ENCODE results near the gene EHBP1L1. TPM values are rescaled to one million over a fixed set of nuclear protein-coding genes. Genes with fewer than 3 reads are reported as not detected.

Gene EHBP1L1
- polyA plus RNA-seq, 3 donors, result 29.6 to 507 (median 42.6) TPM

DNA sequence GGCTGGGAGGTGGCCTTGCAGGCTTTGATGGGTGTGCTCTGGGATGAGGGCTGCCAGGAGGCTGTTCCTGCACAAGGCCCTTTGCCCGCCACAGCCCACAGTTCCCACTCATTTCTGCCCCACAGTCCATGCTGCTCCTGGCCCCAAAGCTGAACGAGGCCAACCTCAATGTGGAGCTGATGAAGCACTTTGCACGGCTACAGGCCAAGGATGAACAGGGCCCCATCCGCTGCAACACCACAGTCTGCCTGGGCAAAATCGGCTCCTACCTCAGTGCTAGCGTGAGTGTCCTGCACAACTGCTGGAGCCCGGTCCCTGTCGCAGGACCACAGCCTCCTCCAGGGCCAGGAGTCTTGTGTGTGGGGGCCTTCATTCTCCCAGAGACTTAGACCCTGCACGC is 40.8 kb upstream of the EHBP1L1 start:
- Mint-ChIP-seq H3K27me3 (ENCODE audit: low read depth in 3 of 3) (peaks cover 0 to 3% (median 0%) of the 10 kb centered on the region in 3 donors), H3K4me1 (peaks cover under 1% of the 10 kb centered on the region), H3K9me3 (no peaks in the 10 kb centered on the region), H3K4me3 (no peak overlapping the region), H3K27ac (peak overlapping the region in 1 of 7 donors; percentile 16), H3K36me3 (peaks cover 59 to 83% of the 10 kb centered on the region in 2 donors)
- Histone ChIP-seq H4K20me1 (ENCODE audit: insufficient read depth, low read length) (peaks cover 26% of the 10 kb centered on the region), H3K9me3 (replicated peaks in 1 of 2; ENCODE audit: control insufficient read depth in 1 of 2, insufficient read depth in 1 of 2, low read length in 2 of 2) (no peaks in the 10 kb centered on the region), H3K27me3 (ENCODE audit: control insufficient read depth in 2 of 2, insufficient read depth in 2 of 2, low read length in 2 of 2) (no peaks in the 10 kb centered on the region), H3K79me2 (ENCODE audit: insufficient read depth, low read length) (no peaks in the 10 kb centered on the region), H3K4me3 (replicated peaks in 1 of 3; ENCODE audit: low read depth in 2 of 3, low read length in 3 of 3) (no peak overlapping the region), H3K36me3 (replicated peaks in 1 of 2; ENCODE audit: control insufficient read depth in 1 of 2, insufficient read depth in 2 of 2, low read length in 2 of 2) (peaks cover 72 to 80% of the 10 kb centered on the region in 2 donors), H3K4me2 (replicated peaks; ENCODE audit: extremely low read depth, low read length, poor library complexity, severe bottlenecking) (no peak overlapping the region), H3K27ac (ENCODE audit: low read depth in 1 of 2, low read length in 2 of 2) (no peak overlapping the region), H2AFZ (ENCODE audit: insufficient read depth, low read depth, low read length, poor library complexity, severe bottlenecking) (no peak overlapping the region), H3K9ac (ENCODE audit: insufficient read depth, low read length, poor library complexity, severe bottlenecking) (no peak overlapping the region), H3K4me1 (ENCODE audit: control insufficient read depth in 1 of 2, insufficient read depth in 2 of 2, low read length in 2 of 2) (peaks cover 3 to 9% of the 10 kb centered on the region in 2 donors)
- WGBS (ENCODE audit: insufficient coverage), result over 99% methylated on average over 9 of the region's 9 CpGs
- TF ChIP-seq, protein P1, sequence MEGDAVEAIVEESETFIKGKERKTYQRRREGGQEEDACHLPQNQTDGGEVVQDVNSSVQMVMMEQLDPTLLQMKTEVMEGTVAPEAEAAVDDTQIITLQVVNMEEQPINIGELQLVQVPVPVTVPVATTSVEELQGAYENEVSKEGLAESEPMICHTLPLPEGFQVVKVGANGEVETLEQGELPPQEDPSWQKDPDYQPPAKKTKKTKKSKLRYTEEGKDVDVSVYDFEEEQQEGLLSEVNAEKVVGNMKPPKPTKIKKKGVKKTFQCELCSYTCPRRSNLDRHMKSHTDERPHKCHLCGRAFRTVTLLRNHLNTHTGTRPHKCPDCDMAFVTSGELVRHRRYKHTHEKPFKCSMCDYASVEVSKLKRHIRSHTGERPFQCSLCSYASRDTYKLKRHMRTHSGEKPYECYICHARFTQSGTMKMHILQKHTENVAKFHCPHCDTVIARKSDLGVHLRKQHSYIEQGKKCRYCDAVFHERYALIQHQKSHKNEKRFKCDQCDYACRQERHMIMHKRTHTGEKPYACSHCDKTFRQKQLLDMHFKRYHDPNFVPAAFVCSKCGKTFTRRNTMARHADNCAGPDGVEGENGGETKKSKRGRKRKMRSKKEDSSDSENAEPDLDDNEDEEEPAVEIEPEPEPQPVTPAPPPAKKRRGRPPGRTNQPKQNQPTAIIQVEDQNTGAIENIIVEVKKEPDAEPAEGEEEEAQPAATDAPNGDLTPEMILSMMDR (IDR thresholded peaks at IDR 0.05), result no peak
- DNase-seq, result no peak
- intact Hi-C loops (cut with micrococcal nuclease), result loop anchor here in 1 of 2 donors (10.0 kb wide), 1 partner anchor 270 kb away; the partner anchor contains the start of gene POLA2

- peaks cover 0 to 1% (median 0%) of the 10 kb centered on the region in 3 donors for H3K27me3 Mint-ChIP-seq (ENCODE audit: low read depth in 3 of 3)
- Histone ChIP-seq H4K20me1 (ENCODE audit: insufficient read depth, low read length) (peaks cover 17% of the 10 kb centered on the region), H3K36me3 (replicated peaks in 1 of 2; ENCODE audit: control insufficient read depth in 1 of 2, insufficient read depth in 2 of 2, low read length in 2 of 2) (peaks cover 57 to 64% of the 10 kb centered on the region in 2 donors), H3K27ac (ENCODE audit: low read depth in 1 of 2, low read length in 2 of 2) (no peak overlapping the region), H3K9me3 (replicated peaks in 1 of 2; ENCODE audit: control insufficient read depth in 1 of 2, insufficient read depth in 1 of 2, low read length in 2 of 2) (no peaks in the 10 kb centered on the region), H3K27me3 (ENCODE audit: control insufficient read depth in 2 of 2, insufficient read depth in 2 of 2, low read length in 2 of 2) (no peaks in the 10 kb centered on the region), H3K79me2 (ENCODE audit: insufficient read depth, low read length) (no peaks in the 10 kb centered on the region), H2AFZ (ENCODE audit: insufficient read depth, low read depth, low read length, poor library complexity, severe bottlenecking) (no peak overlapping the region), H3K4me3 (replicated peaks in 1 of 3; ENCODE audit: low read depth in 2 of 3, low read length in 3 of 3) (no peak overlapping the region), H3K9ac (ENCODE audit: insufficient read depth, low read length, poor library complexity, severe bottlenecking) (no peak overlapping the region), H3K4me2 (replicated peaks; ENCODE audit: extremely low read depth, low read length, poor library complexity, severe bottlenecking) (no peak overlapping the region), H3K4me1 (ENCODE audit: control insufficient read depth in 1 of 2, insufficient read depth in 2 of 2, low read length in 2 of 2) (peaks cover 11 to 23% of the 10 kb centered on the region in 2 donors)
- no peaks in the 10 kb centered on the region for H3K9me3 Mint-ChIP-seq
- WGBS (ENCODE audit: insufficient coverage), result 97% methylated on average over 4 of the region's 12 CpGs
- intact Hi-C loops (cut with micrococcal nuclease), result loop anchor here in 1 of 2 donors (10.0 kb wide), 1 partner anchor 272 kb away; the partner anchor contains the start of gene POLA2
- no peak for DNase-seq
- peaks cover 45 to 68% of the 10 kb centered on the region in 2 donors for H3K36me3 Mint-ChIP-seq
- peaks cover 10% of the 10 kb centered on the region for H3K4me1 Mint-ChIP-seq
- TF ChIP-seq, protein P1 (IDR thresholded peaks at IDR 0.05), result no peak
- no peak overlapping the region for H3K4me3 Mint-ChIP-seq
- peak overlapping the region in 2 of 7 donors; percentile 25 to 69 for H3K27ac Mint-ChIP-seq
Measured at GRCh38 chr11:65536412-65537295, 39.2 kb upstream of the EHBP1L1 start.
